Activated naive CD8-positive, alpha-beta T cell treated with anti-CD3 and anti-CD28 coated beads for 36 hours (primary cell): ENCODE measurements around the gene LRRC9. TPM values are rescaled to one million over a fixed set of nuclear protein-coding genes. Genes with fewer than 3 reads are reported as not detected.
"Not testable (repeated sequence)": the region's sequence is repeated elsewhere in the genome, so short reads cannot be mapped to it uniquely, and the experiment has no call there.

ENCODE experiments used
- DNase-seq: peaks from one replicate; pipeline ENCODE4 v3.0.0; 2021
- H3K27ac Mint-ChIP-seq: one replicate; pipeline ENCODE4 v1.8.0; 2022; ENCODE audit warnings: mild to moderate bottlenecking, moderate library complexity, mixed read lengths
- H3K27me3 Mint-ChIP-seq: one replicate; pipeline ENCODE4 v1.8.0; 2022; ENCODE audit warnings: mild to moderate bottlenecking, mixed read lengths
- H3K36me3 Mint-ChIP-seq: one replicate; pipeline ENCODE4 v1.8.0; 2021; ENCODE audit warnings: mild to moderate bottlenecking, mixed read lengths
- H3K4me1 Mint-ChIP-seq: one replicate; pipeline ENCODE4 v1.8.0; 2021; ENCODE audit warnings: mixed read lengths
- H3K4me3 Mint-ChIP-seq: one replicate; pipeline ENCODE4 v1.8.0; 2022; ENCODE audit warnings: mild to moderate bottlenecking, moderate library complexity, mixed read lengths
- H3K9me3 Mint-ChIP-seq: one replicate; pipeline ENCODE4 v1.8.0; 2022; ENCODE audit warnings: mixed read lengths
- total RNA-seq, 2 experiments: library from RNA; stranded (reverse); gene quantifications; one replicate each; pipeline ENCODE4 v1.2.3, GENCODE V29; 2021

The LRRC9 gene
- total RNA-seq, 2 experiments from 2014 or later, result 0.56 to 0.66 TPM

GRCh38 chr14:60095781-60096450 is 176.0 kb downstream of the LRRC9 start:
- H3K36me3 Mint-ChIP-seq, result peaks cover 46% of the 10 kb centered on the region
- no peak overlapping the region for H3K27ac Mint-ChIP-seq
- peaks cover 34% of the 10 kb centered on the region for H3K4me1 Mint-ChIP-seq
- H3K9me3 Mint-ChIP-seq, result peaks cover 1% of the 10 kb centered on the region
- DNase-seq, result no peak
- no peak overlapping the region for H3K4me3 Mint-ChIP-seq
- no peaks in the 10 kb centered on the region for H3K27me3 Mint-ChIP-seq

- H3K4me3 Mint-ChIP-seq, result no peak overlapping the region
- H3K4me1 Mint-ChIP-seq, result peaks cover 49% of the 10 kb centered on the region
- H3K27ac Mint-ChIP-seq, result no peak overlapping the region
- peaks cover 55% of the 10 kb centered on the region for H3K36me3 Mint-ChIP-seq
- DNase-seq, result no peak
- no peaks in the 10 kb centered on the region for H3K27me3 Mint-ChIP-seq
- H3K9me3 Mint-ChIP-seq, result peaks cover 1% of the 10 kb centered on the region
Measured at GRCh38 chr14:60097974-60098373, 178.0 kb downstream of the LRRC9 start.

- Mint-ChIP-seq H3K36me3 (peaks cover 56% of the 10 kb centered on the region), H3K4me1 (peaks cover 40% of the 10 kb centered on the region)
- H3K27ac Mint-ChIP-seq, DNase-seq, H3K9me3 Mint-ChIP-seq, H3K27me3 Mint-ChIP-seq, H3K4me3 Mint-ChIP-seq: not testable (repeated sequence)
Measured at GRCh38 chr14:60099855-60100254, 179.9 kb downstream of the LRRC9 start.

- Mint-ChIP-seq H3K4me1 (peaks cover 29% of the 10 kb centered on the region), H3K27ac (no peak overlapping the region), H3K27me3 (no peaks in the 10 kb centered on the region), H3K4me3 (no peak overlapping the region), H3K9me3 (peaks cover 6% of the 10 kb centered on the region), H3K36me3 (peaks cover 51% of the 10 kb centered on the region)
- no peak for DNase-seq
Measured at GRCh38 chr14:60101786-60102185, 181.8 kb downstream of the LRRC9 start.

- peaks cover 29% of the 10 kb centered on the region for H3K4me1 Mint-ChIP-seq
- peaks cover 6% of the 10 kb centered on the region for H3K9me3 Mint-ChIP-seq
Measured at GRCh38 chr14:60102389-60102788, 182.4 kb downstream of the LRRC9 start.

GRCh38 chr14:60106339-60106738 is 186.4 kb downstream of the LRRC9 start:
- H3K27ac Mint-ChIP-seq, result no peak overlapping the region
- peaks cover 44% of the 10 kb centered on the region for H3K36me3 Mint-ChIP-seq
- no peak overlapping the region for H3K4me3 Mint-ChIP-seq
- H3K4me1 Mint-ChIP-seq, result peaks cover 17% of the 10 kb centered on the region
- no peak for DNase-seq
- no peaks in the 10 kb centered on the region for H3K27me3 Mint-ChIP-seq
- peaks cover 8% of the 10 kb centered on the region for H3K9me3 Mint-ChIP-seq

More at GRCh38 chr14:60102389-60102788, 182.4 kb downstream of the LRRC9 start:
- no peak overlapping the region for H3K27ac Mint-ChIP-seq
- no peak for DNase-seq
- H3K4me3 Mint-ChIP-seq, result no peak overlapping the region
- H3K36me3 Mint-ChIP-seq, result peaks cover 45% of the 10 kb centered on the region
- no peaks in the 10 kb centered on the region for H3K27me3 Mint-ChIP-seq

- no peak for DNase-seq
- Mint-ChIP-seq H3K9me3 (peaks cover 8% of the 10 kb centered on the region), H3K27me3 (no peaks in the 10 kb centered on the region), H3K4me1 (peaks cover 13% of the 10 kb centered on the region), H3K27ac (no peak overlapping the region), H3K36me3 (peaks cover 37% of the 10 kb centered on the region), H3K4me3 (no peak overlapping the region)
Measured at GRCh38 chr14:60107477-60107876, 187.5 kb downstream of the LRRC9 start.

- Mint-ChIP-seq H3K27ac (no peak overlapping the region), H3K27me3 (no peaks in the 10 kb centered on the region), H3K4me3 (no peak overlapping the region), H3K9me3 (peaks cover 2% of the 10 kb centered on the region), H3K4me1 (peaks cover 7% of the 10 kb centered on the region), H3K36me3 (peaks cover 31% of the 10 kb centered on the region)
- no peak for DNase-seq
Measured at GRCh38 chr14:60111732-60112131, 191.8 kb downstream of the LRRC9 start.

Other genes with a start within 250 kb of the LRRC9 start
- not detected for gene RTN1, start 49.4 kb upstream of the LRRC9 start, total RNA-seq
- 10 to 100 TPM; 28.3 to 30.9 TPM for gene PCNX4, start 171.8 kb downstream of the LRRC9 start, total RNA-seq
- 10 to 100 TPM; 61.1 to 63.8 TPM for gene DHRS7, start 245.3 kb downstream of the LRRC9 start, total RNA-seq